ENCODE data around the gene NAA50.

NAA50 gene

GRCh38 chr3:113741620-113742019, 4.4 kb downstream of the NAA50 start:
- DNase-seq: no peak

- DNase-seq: no peak
Measured at GRCh38 chr3:113741086-113741485, 5.0 kb downstream of the NAA50 start.

GRCh38 chr3:113736548-113737089, 9.4 kb downstream of the NAA50 start:
- peak; percentile 25 for DNase-seq

- no peak for DNase-seq
Measured at GRCh38 chr3:113731694-113732093, 14.4 kb downstream of the NAA50 start.

GRCh38 chr3:113730550-113730949, 15.5 kb downstream of the NAA50 start:
- no peak for DNase-seq

GRCh38 chr3:113728661-113729060, 17.4 kb downstream of the NAA50 start:
- DNase-seq: no peak

GRCh38 chr3:113721636-113722035, 24.4 kb downstream of the NAA50 start:
- DNase-seq: no peak

- DNase-seq: no peak
Measured at GRCh38 chr3:113719758-113720157, 26.3 kb downstream of the NAA50 start.

GRCh38 chr3:113719294-113719693, 26.8 kb downstream of the NAA50 start:
- DNase-seq: no peak

- no peak for DNase-seq
Measured at GRCh38 chr3:113717818-113718217, 28.2 kb downstream of the NAA50 start.

- no peak for DNase-seq
Measured at GRCh38 chr3:113717308-113717707, 28.7 kb downstream of the NAA50 start.

- no peak for DNase-seq
Measured at GRCh38 chr3:113714702-113715101, 31.3 kb downstream of the NAA50 start.

GRCh38 chr3:113712129-113712528, 33.9 kb downstream of the NAA50 start:
- no peak for DNase-seq

GRCh38 chr3:113707835-113708234, 38.2 kb downstream of the NAA50 start:
- DNase-seq: no peak

- DNase-seq: no peak
Measured at GRCh38 chr3:113698956-113699355, 47.1 kb downstream of the NAA50 start.

GRCh38 chr3:113698213-113698742, 47.8 kb downstream of the NAA50 start:
- DNase-seq: no peak

- DNase-seq: no peak
Measured at GRCh38 chr3:113697500-113698090, 48.5 kb downstream of the NAA50 start.

GRCh38 chr3:113696658-113697499, 49.2 kb downstream of the NAA50 start:
- DNase-seq: peak; percentile 99

- DNase-seq: peak; percentile 86
Measured at GRCh38 chr3:113695786-113696645, 50.0 kb downstream of the NAA50 start, which contains the start of gene USF3. Gene USF3 (minus strand): TSS chr3:113696642. CDS start chr3:113674878, 21,764 bp downstream.

- no peak for DNase-seq
Measured at GRCh38 chr3:113695431-113695785, 50.6 kb downstream of the NAA50 start.

GRCh38 chr3:113690482-113690881, 55.6 kb downstream of the NAA50 start:
- no peak for DNase-seq

GRCh38 chr3:113685956-113686721, 59.9 kb downstream of the NAA50 start:
- DNase-seq: no peak

Data from CD4-positive, alpha-beta T cell treated with Interleukin-15 for 1 hour (primary cell).